Measurements from ENCODE around the gene GIMAP4. TPM values are rescaled to one million over a fixed set of nuclear protein-coding genes. Genes with fewer than 3 reads are reported as not detected.

GIMAP4 gene
- total RNA-seq, 1 experiment from 2014 or later: not detected

GRCh38 chr7:150565239-150565638 lies 2.0 kb upstream of the GIMAP4 start:
- H3F3A ChIP-seq (ENCODE audit: insufficient read depth, low read depth): no peaks in the 10 kb centered on the region
- H4K20me1 ChIP-seq (ENCODE audit: insufficient read depth): no peaks in the 10 kb centered on the region
- no peak for TF ChIP-seq EZH2 (IDR thresholded peaks at IDR 0.05; ENCODE audit: low read depth)
- no peak for TF ChIP-seq CTCF (conservative IDR thresholded peaks at IDR 0.05)
- no peak overlapping the region for H3K4me3 ChIP-seq
- H3K27me3 ChIP-seq (ENCODE audit: insufficient read depth, low read depth): peaks cover 58% of the 10 kb centered on the region
- H3K9me2 ChIP-seq (ENCODE audit: insufficient read depth): no peaks in the 10 kb centered on the region
- ChIA-PET CTCF (no interaction called here), POLR2A (ENCODE audit: unreplicated experiment) (no interaction called here)
- no TSS peak for BruUV-seq (replicated peaks)
- no peaks in the 10 kb centered on the region for H3K9me3 ChIP-seq (ENCODE audit: insufficient read depth, low read depth)
- H3K79me2 ChIP-seq (ENCODE audit: low read depth): no peaks in the 10 kb centered on the region
- H2AFZ ChIP-seq: no peak overlapping the region
- no peak overlapping the region for H3K27ac ChIP-seq
- no peak overlapping the region for H3K4me2 ChIP-seq
- intact Hi-C loops (cut with micrococcal nuclease; ENCODE audit: unreplicated experiment): no loop called here
- no peak for DNase-seq
- H3K36me3 ChIP-seq (ENCODE audit: low read depth): no peaks in the 10 kb centered on the region
- H3K4me1 ChIP-seq (replicated peaks; ENCODE audit: insufficient read depth): no peaks in the 10 kb centered on the region

- BruUV-seq (replicated peaks): no TSS peak
- intact Hi-C loops (cut with micrococcal nuclease; ENCODE audit: unreplicated experiment): no loop called here
- Histone ChIP-seq H3K79me2 (ENCODE audit: low read depth) (no peaks in the 10 kb centered on the region), H3K4me3 (no peak overlapping the region), H3K27me3 (ENCODE audit: insufficient read depth, low read depth) (peaks cover 62% of the 10 kb centered on the region), H3K4me1 (replicated peaks; ENCODE audit: insufficient read depth) (no peaks in the 10 kb centered on the region), H3K27ac (no peak overlapping the region), H2AFZ (no peak overlapping the region), H3F3A (ENCODE audit: insufficient read depth, low read depth) (no peaks in the 10 kb centered on the region), H3K9me2 (ENCODE audit: insufficient read depth) (no peaks in the 10 kb centered on the region), H3K36me3 (ENCODE audit: low read depth) (no peaks in the 10 kb centered on the region), H3K4me2 (no peak overlapping the region), H4K20me1 (ENCODE audit: insufficient read depth) (no peaks in the 10 kb centered on the region), H3K9me3 (ENCODE audit: insufficient read depth, low read depth) (no peaks in the 10 kb centered on the region)
- TF ChIP-seq CTCF (conservative IDR thresholded peaks at IDR 0.05): no peak
- no peak for TF ChIP-seq EZH2 (IDR thresholded peaks at IDR 0.05; ENCODE audit: low read depth)
- ChIA-PET CTCF (no interaction called here), POLR2A (ENCODE audit: unreplicated experiment) (no interaction called here)
- DNase-seq: no peak
Observed at GRCh38 chr7:150566123-150566522, 1.1 kb upstream of the GIMAP4 start.

GRCh38 chr7:150566572-150566971 lies 618 bp upstream of the GIMAP4 start:
- Histone ChIP-seq H3K36me3 (ENCODE audit: low read depth) (no peaks in the 10 kb centered on the region), H3F3A (ENCODE audit: insufficient read depth, low read depth) (no peaks in the 10 kb centered on the region), H3K79me2 (ENCODE audit: low read depth) (no peaks in the 10 kb centered on the region), H3K4me1 (replicated peaks; ENCODE audit: insufficient read depth) (no peaks in the 10 kb centered on the region), H3K4me3 (no peak overlapping the region), H3K9me2 (ENCODE audit: insufficient read depth) (no peaks in the 10 kb centered on the region), H2AFZ (no peak overlapping the region), H3K27ac (no peak overlapping the region), H3K27me3 (ENCODE audit: insufficient read depth, low read depth) (peaks cover 65% of the 10 kb centered on the region), H4K20me1 (ENCODE audit: insufficient read depth) (no peaks in the 10 kb centered on the region), H3K9me3 (ENCODE audit: insufficient read depth, low read depth) (no peaks in the 10 kb centered on the region), H3K4me2 (no peak overlapping the region)
- no TSS peak for BruUV-seq (replicated peaks)
- ChIA-PET POLR2A (ENCODE audit: unreplicated experiment) (no interaction called here), CTCF (no interaction called here)
- intact Hi-C loops (cut with micrococcal nuclease; ENCODE audit: unreplicated experiment): no loop called here
- no peak for TF ChIP-seq CTCF (conservative IDR thresholded peaks at IDR 0.05)
- TF ChIP-seq EZH2 (IDR thresholded peaks at IDR 0.05; ENCODE audit: low read depth): no peak
- no peak for DNase-seq
